Testis (tissue), 2 donors: ENCODE results near the gene SHC2.

Source experiments
- CTCF ChIP-seq, 3 experiments: fragments of 450-650 bp in 2 of 3; fragments of 200-600 bp in 1 of 3; sonication (generic) in 1 of 3; IDR thresholded peaks; one replicate each; pipeline ENCODE4 v1.5.1; 2016 to 2019; ENCODE audit warnings: antibody characterized with exemption in 3 of 3, mild to moderate bottlenecking in 2 of 3, moderate library complexity in 1 of 3
- POLR2A ChIP-seq: fragments of 450-650 bp; IDR thresholded peaks from one replicate; pipeline ENCODE4 v1.6.1; 2017; ENCODE audit warnings: antibody characterized with exemption, mild to moderate bottlenecking, moderate library complexity

GRCh38 chr19:485077-485476 is 24.2 kb upstream of the SHC2 start:
- TF ChIP-seq POLR2A (no peak), CTCF (IDR thresholded peaks at IDR 0.05) (no peak)
